ENCODE results near the gene GPRC5A. TPM values are rescaled to one million over a fixed set of nuclear protein-coding genes. Genes with fewer than 3 reads are reported as not detected.

The GPRC5A gene
- total and polyA plus RNA-seq, 2 of the 8 experiments (the other 6 are each of a cell fraction or from before 2014, with no cell fraction given): 1.0 to 1.4 TPM

DNA sequence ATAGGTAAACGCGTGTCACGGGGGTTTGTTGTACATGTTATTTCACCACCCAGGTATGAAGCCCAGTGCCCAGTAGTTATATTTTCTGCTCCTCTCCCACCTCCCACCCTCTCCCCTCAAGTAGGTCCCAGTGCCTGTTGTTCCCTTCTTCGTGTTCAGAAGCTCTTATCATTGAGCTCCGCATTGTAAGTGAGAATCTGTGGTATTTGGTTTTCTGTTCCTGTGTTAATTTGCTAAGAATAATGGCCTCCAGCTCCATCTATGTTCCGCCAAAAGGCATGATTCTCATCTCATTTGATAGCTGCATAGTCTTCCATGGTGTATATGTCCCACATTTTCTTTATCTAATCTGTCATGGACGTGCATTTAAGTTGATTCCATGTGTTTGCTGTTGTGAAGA, 67.5 kb downstream of the GPRC5A start (continued):
- no peak for TF ChIP-seq YY1 (IDR thresholded peaks at IDR 0.05; ENCODE audit: low read depth, low read length)
- no peak for TF ChIP-seq ATF3 (IDR thresholded peaks at IDR 0.05; ENCODE audit: insufficient read depth, low read depth, low read length)
